Ishikawa (cell line): ENCODE measurements around the gene HBM.

Experiments used
- CEBPB ChIP-seq: IDR thresholded peaks from 2 replicates; pipeline ENCODE4 v1.6.1; 2012
- CREB1 ChIP-seq: IDR thresholded peaks from 2 replicates; pipeline ENCODE4 v1.6.1; 2012; ENCODE audit warnings: low read depth
- EGR1 ChIP-seq: IDR thresholded peaks from 2 replicates; pipeline ENCODE4 v1.6.1; 2012
- EP300 ChIP-seq: IDR thresholded peaks from 2 replicates; pipeline ENCODE4 v1.6.1; 2012; ENCODE audit warnings: borderline replicate concordance
- MAX ChIP-seq: IDR thresholded peaks from 2 replicates; pipeline ENCODE4 v1.6.1; 2012
- RAD21 ChIP-seq: IDR thresholded peaks from 2 replicates; pipeline ENCODE4 v1.6.1; 2012; ENCODE audit warnings: low read depth
- REST ChIP-seq: IDR thresholded peaks from 2 replicates; pipeline ENCODE4 v1.6.1; 2012; ENCODE audit warnings: low read depth, mild to moderate bottlenecking
- TAF1 ChIP-seq: IDR thresholded peaks from 2 replicates; pipeline ENCODE4 v1.6.1; 2012; ENCODE audit warnings: low read depth, mild to moderate bottlenecking
- TCF12 ChIP-seq: IDR thresholded peaks from 2 replicates; pipeline ENCODE4 v1.6.1; 2012; ENCODE audit warnings: low read depth
- USF1 ChIP-seq: IDR thresholded peaks from 2 replicates; pipeline ENCODE4 v1.6.1; 2012
- YY1 ChIP-seq: IDR thresholded peaks from 2 replicates; pipeline ENCODE4 v1.6.1; 2012; ENCODE audit warnings: low read depth

GRCh38 chr16:188674-189073, 22.9 kb downstream of the HBM start:
- TF ChIP-seq TAF1 (no peak), EP300 (no peak), USF1 (no peak), YY1 (no peak), REST (no peak), RAD21 (peak; percentile 7; the same call in 1 of the 2 replicates), CREB1 (no peak), CEBPB (no peak), MAX (no peak), EGR1 (no peak), TCF12 (no peak)
